Testis (tissue), 2 donors: ENCODE data around the gene IGF2R.

Source experiments
- POLR2A ChIP-seq: fragments of 450-650 bp; IDR thresholded peaks from one replicate; pipeline ENCODE4 v1.6.1; 2017; ENCODE audit warnings: antibody characterized with exemption, mild to moderate bottlenecking, moderate library complexity
- TF ChIP-seq, protein P1 (sequence below), 3 experiments: fragments of 450-650 bp in 2 of 3; fragments of 200-600 bp in 1 of 3; sonication (generic) in 1 of 3; IDR thresholded peaks; one replicate each; pipeline ENCODE4 v1.5.1; 2016 to 2019; ENCODE audit warnings: antibody characterized with exemption in 3 of 3, mild to moderate bottlenecking in 2 of 3, moderate library complexity in 1 of 3

DNA sequence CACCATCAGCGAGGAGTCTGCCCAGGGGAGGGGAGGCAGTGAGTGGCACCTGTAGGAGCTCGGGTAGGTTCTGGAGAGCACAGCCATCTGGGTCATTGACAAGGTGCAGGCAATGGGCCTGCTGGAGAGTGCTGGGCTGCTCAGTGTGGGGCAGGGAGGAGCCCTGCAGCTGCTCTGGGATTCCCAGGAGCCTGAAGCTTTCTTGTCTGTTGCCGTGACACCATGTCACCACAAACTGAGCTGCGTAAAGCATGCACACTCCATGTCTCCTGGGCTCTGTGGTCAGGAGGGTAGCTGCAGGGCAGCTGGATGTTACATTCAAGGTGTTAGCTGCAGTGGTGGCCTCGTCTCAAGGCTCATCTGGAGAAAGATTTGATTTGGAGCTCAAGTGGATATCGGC, 148.3 kb downstream of the IGF2R start:
- no peak for TF ChIP-seq POLR2A
- TF ChIP-seq, protein P1, sequence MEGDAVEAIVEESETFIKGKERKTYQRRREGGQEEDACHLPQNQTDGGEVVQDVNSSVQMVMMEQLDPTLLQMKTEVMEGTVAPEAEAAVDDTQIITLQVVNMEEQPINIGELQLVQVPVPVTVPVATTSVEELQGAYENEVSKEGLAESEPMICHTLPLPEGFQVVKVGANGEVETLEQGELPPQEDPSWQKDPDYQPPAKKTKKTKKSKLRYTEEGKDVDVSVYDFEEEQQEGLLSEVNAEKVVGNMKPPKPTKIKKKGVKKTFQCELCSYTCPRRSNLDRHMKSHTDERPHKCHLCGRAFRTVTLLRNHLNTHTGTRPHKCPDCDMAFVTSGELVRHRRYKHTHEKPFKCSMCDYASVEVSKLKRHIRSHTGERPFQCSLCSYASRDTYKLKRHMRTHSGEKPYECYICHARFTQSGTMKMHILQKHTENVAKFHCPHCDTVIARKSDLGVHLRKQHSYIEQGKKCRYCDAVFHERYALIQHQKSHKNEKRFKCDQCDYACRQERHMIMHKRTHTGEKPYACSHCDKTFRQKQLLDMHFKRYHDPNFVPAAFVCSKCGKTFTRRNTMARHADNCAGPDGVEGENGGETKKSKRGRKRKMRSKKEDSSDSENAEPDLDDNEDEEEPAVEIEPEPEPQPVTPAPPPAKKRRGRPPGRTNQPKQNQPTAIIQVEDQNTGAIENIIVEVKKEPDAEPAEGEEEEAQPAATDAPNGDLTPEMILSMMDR (IDR thresholded peaks at IDR 0.05), result no peak
